HepG2 (cell line): ENCODE measurements around the gene LARP4. TPM values are rescaled to one million over a fixed set of nuclear protein-coding genes. Genes with fewer than 3 reads are reported as not detected.

Source experiments
- ATAC-seq: fragments of 200-7000 bp; cut with Tn5 transposase; 3 replicates; pipeline ENCODE4 v1.9.1; 2020; ENCODE audit warnings: mild to moderate bottlenecking, moderate library complexity
- BruUV-seq: library from RNA; stranded (reverse); fragments of 400-500 nt; replicated peaks from 2 replicates; lab custom pipeline; 2021; lab: Mats Ljungman, UMichigan
- CTCF ChIA-PET: fragments of 300-600 bp; formaldehyde crosslinking; extraction: SDS; loops from one replicate; lab custom pipeline; 2021; ENCODE audit warnings: low total read pairs, inconsistent platforms, low intra/inter-chr PET ratio; lab: Yijun Ruan, JAX
- POLR2A ChIA-PET: fragments of 350-600 bp; sonication (Branson Sonifier 250); formaldehyde crosslinking; loops from one replicate; lab custom pipeline; 2020; ENCODE audit warnings: antibody characterized with exemption, inconsistent platforms; lab: Yijun Ruan, JAX
- DNase-seq: peaks from one replicate; pipeline ENCODE4 v3.0.0-alpha.2; 2015; ENCODE audit warnings: low spot score
- FAIRE-seq: peaks from 3 replicates; lab custom pipeline; 2011; peaks lifted over from hg19 to GRCh38; lab: Jason Lieb, UNC
- H2AFZ ChIP-seq: one replicate; pipeline ENCODE4 v1.6.1; 2011; ENCODE audit warnings: low read length, inconsistent platforms
- H3K27ac ChIP-seq: fragments of 300-600 bp; 3 replicates; pipeline ENCODE4 v1.8.0; 2011; ENCODE audit warnings: mixed run types, mild to moderate bottlenecking, mixed read lengths, low read length, inconsistent platforms; ENCODE audit not compliant: insufficient read depth; ENCODE audit errors: extremely low read length
- H3K27me3 ChIP-seq, 2 experiments: fragments of 200-600 bp in 1 of 2; 2 replicates in 1 of 2; 3 replicates in 1 of 2; pipeline versions ENCODE4 v1.6.0 to v1.8.0; 2011; ENCODE audit warnings: low read length in 2 of 2, mild to moderate bottlenecking in 2 of 2, moderate library complexity in 2 of 2, inconsistent platforms in 1 of 2; ENCODE audit not compliant: insufficient read depth in 2 of 2, control insufficient read depth in 1 of 2
- H3K36me3 ChIP-seq, 2 experiments: fragments of 200-600 bp in 1 of 2; replicated peaks in 1 of 2; 2 replicates in 1 of 2; 3 replicates in 1 of 2; pipeline versions ENCODE4 v1.5.1 to v1.8.0; 2011; ENCODE audit warnings: low read length in 2 of 2, inconsistent platforms in 1 of 2; ENCODE audit not compliant: insufficient read depth in 2 of 2, control insufficient read depth in 1 of 2
- H3K4me1 ChIP-seq: 2 replicates; pipeline ENCODE4 v1.5.1; 2012; ENCODE audit warnings: low read length, inconsistent platforms; ENCODE audit not compliant: insufficient read depth
- H3K4me2 ChIP-seq: 2 replicates; pipeline ENCODE4 v1.6.0; 2011; ENCODE audit warnings: low read depth, low read length, inconsistent platforms
- H3K4me3 ChIP-seq, 3 experiments: fragments of 200-600 bp in 1 of 3; sonication (generic), shearing (Covaris generic) in 1 of 3; replicated peaks in 1 of 3; 2 replicates each; pipeline ENCODE4 v1.5.1; 2011 to 2016; ENCODE audit warnings: low read length in 3 of 3, inconsistent platforms in 2 of 3, low read depth in 2 of 3, mild to moderate bottlenecking in 2 of 3, control low read depth in 1 of 3, mixed read lengths in 1 of 3; ENCODE audit not compliant: insufficient read depth in 1 of 3
- H3K79me2 ChIP-seq: one replicate; pipeline ENCODE4 v1.6.1; 2011; ENCODE audit warnings: low read length, inconsistent platforms; ENCODE audit not compliant: insufficient read depth
- H3K9ac ChIP-seq: 2 replicates; pipeline ENCODE4 v1.6.0; 2011; ENCODE audit warnings: mild to moderate bottlenecking, low read depth, low read length, inconsistent platforms; ENCODE audit not compliant: insufficient read depth
- H3K9me3 ChIP-seq: 2 replicates; pipeline ENCODE4 v1.5.1; 2012; ENCODE audit warnings: mild to moderate bottlenecking, low read length
- H4K20me1 ChIP-seq: 2 replicates; pipeline ENCODE4 v1.6.0; 2011; ENCODE audit warnings: inconsistent platforms, mild to moderate bottlenecking, low read length, moderate library complexity; ENCODE audit not compliant: insufficient read depth
- HES4 ChIP-seq: sonication (generic); formaldehyde crosslinking; IDR thresholded peaks from 2 replicates; pipeline ENCODE4 v1.9.0; 2021; ENCODE audit warnings: mild to moderate bottlenecking, missing genetic modification reagents, borderline replicate concordance
- RBM22 ChIP-seq: fragments of 200-400 bp; formaldehyde crosslinking; optimal IDR thresholded peaks from 2 replicates; pipeline ENCODE3; 2017; ENCODE audit warnings: mild to moderate bottlenecking, low read length, moderate library complexity
- WGBS: methylation state at CpG from one replicate; pipeline ENCODE4 v1.1.6; 2017; ENCODE audit warnings: low lambda C conversion rate; 5-methylcytosine and 5-hydroxymethylcytosine counted together
- in situ Hi-C: cut with HindIII; loops from 2 replicates; pipeline ENCODE4 v1.10.0; 2017; ENCODE audit warnings: low pct_unique_long_range_greater_than_20kb; ENCODE audit not compliant: extremely low pct_ligation_motif_present
- intact Hi-C: fragments of 100-400 bp; cut with micrococcal nuclease; formaldehyde crosslinking; loops from one replicate; pipeline ENCODE4 v1.10.0; 2022; ENCODE audit not compliant: unreplicated experiment
- polyA plus RNA-seq, 8 experiments: library from polyadenylated mRNA; depleted of rRNA in 3 of 8; stranded (reverse) in 7 of 8; unstranded in 1 of 8; fragments of >200 nt; fragmentation: Illumina TruSeq in 4 of 8; extraction: Trizol in 4 of 8; gene quantifications; 2 replicates each; pipeline versions ENCODE4 v1.2.1 to v1.2.3, GENCODE V29; 2011 to 2016; ENCODE audit warnings: low read depth in 4 of 8, missing spikeins in 1 of 8, mixed read lengths in 1 of 8; ENCODE audit not compliant: insufficient read depth in 1 of 8
- total RNA-seq, 5 experiments: library from RNA; depleted of rRNA; stranded (reverse); fragments of >200 nt; fragmentation: Illumina TruSeq; extraction: Trizol; gene quantifications; 2 replicates each; pipeline ENCODE4 v1.2.3, GENCODE V29; 2016; ENCODE audit warnings: low read depth in 1 of 5

Gene LARP4
- total and polyA plus RNA-seq, 2 of the 13 experiments (the other 11 are each of a cell fraction or from before 2014, with no cell fraction given), result 16.4 to 42.7 TPM

DNA sequence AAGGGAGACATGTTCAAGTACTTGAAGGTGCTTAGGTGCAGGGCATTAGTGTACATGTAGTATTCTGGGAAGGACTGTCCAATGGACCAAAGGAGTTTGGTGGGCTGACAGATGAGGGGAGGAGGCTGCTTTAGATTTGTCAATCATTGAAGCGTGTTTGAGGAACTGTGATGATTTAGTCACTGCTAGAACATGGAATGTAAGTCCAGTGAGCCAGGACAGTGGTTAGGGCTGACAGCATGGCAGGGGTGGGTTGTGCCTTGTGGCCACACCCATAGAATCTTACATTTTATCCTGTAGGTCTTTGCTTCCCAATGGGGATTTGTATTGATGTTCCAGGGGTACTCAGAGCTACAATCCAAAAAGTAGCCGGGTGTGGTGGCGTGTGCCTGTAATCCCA, 128.7 kb downstream of the LARP4 start:
- H3K9me3 ChIP-seq, result no peaks in the 10 kb centered on the region
- H3K4me2 ChIP-seq, result no peak overlapping the region
- TF ChIP-seq HES4 (CRISPR knock-in tag) (no peak), RBM22 (peak; percentile 35)
- CTCF ChIA-PET, result no interaction called here
- WGBS, result 97% methylated on average over 3 of the region's 3 CpGs
- H3K79me2 ChIP-seq, result peaks cover 84% of the 10 kb centered on the region
- H3K27me3 ChIP-seq, result no peaks in the 10 kb centered on the region
- 0 out of 5 replicates have a peak, but pooled peaks cover 0 to 4% of the 10 kb centered on the region in 2 experiments for H3K36me3 ChIP-seq
- ATAC-seq (no peak), FAIRE-seq (no peak), DNase-seq (no peak)
- in situ Hi-C loops, result no loop called here
- intact Hi-C loops, result no loop called here
- POLR2A ChIA-PET, result interaction anchor here (1.1 kb wide), 1 partner anchor 20 kb away, joined by 3 read pairs; no protein-coding TSS in a partner anchor
- BruUV-seq, result no TSS peak
- no peak overlapping the region for H3K9ac ChIP-seq
- peak overlapping the region; percentile 99 for H3K27ac ChIP-seq
- H3K4me1 ChIP-seq, result peaks cover 98% of the 10 kb centered on the region
- H2AFZ ChIP-seq, result no peak overlapping the region
- no peak overlapping the region for H3K4me3 ChIP-seq
- H4K20me1 ChIP-seq, result no peaks in the 10 kb centered on the region

Other genes with a start within 250 kb of the LARP4 start
- 15.3 and 22.3 TPM in 2 replicates for gene CERS5, start 233.5 kb upstream of the LARP4 start, total RNA-seq (2016; rRNA removed; fragmentation: Illumina TruSeq; extraction: Trizol)
- gene CERS5, start 233.5 kb upstream of the LARP4 start, polyA plus RNA-seq (2011; rRNA removed), result 37.5 and 48.8 TPM in 2 replicates
- gene LIMA1, start 117.4 kb upstream of the LARP4 start, total RNA-seq (2016; rRNA removed; fragmentation: Illumina TruSeq; extraction: Trizol), result 13.0 and 19.3 TPM in 2 replicates
- gene LIMA1, start 117.4 kb upstream of the LARP4 start, polyA plus RNA-seq (2011; rRNA removed), result 13.9 and 19.8 TPM in 2 replicates
- gene FAM186A, start 4.3 kb upstream of the LARP4 start, total RNA-seq (2016; rRNA removed; fragmentation: Illumina TruSeq; extraction: Trizol), result not detected in 2 replicates
- gene FAM186A, start 4.3 kb upstream of the LARP4 start, polyA plus RNA-seq (2011; rRNA removed), result not detected in 2 replicates
- 35.8 and 52.4 TPM in 2 replicates for gene DIP2B, start 104.1 kb downstream of the LARP4 start, total RNA-seq (2016; rRNA removed; fragmentation: Illumina TruSeq; extraction: Trizol)
- gene DIP2B, start 104.1 kb downstream of the LARP4 start, polyA plus RNA-seq (2011; rRNA removed), result 28.6 and 32.1 TPM in 2 replicates